ENCODE data around the gene RBBP9.
A peak's percentile ranks its signal among the peaks of the same experiment; 100 is the strongest.

The RBBP9 gene

DNA sequence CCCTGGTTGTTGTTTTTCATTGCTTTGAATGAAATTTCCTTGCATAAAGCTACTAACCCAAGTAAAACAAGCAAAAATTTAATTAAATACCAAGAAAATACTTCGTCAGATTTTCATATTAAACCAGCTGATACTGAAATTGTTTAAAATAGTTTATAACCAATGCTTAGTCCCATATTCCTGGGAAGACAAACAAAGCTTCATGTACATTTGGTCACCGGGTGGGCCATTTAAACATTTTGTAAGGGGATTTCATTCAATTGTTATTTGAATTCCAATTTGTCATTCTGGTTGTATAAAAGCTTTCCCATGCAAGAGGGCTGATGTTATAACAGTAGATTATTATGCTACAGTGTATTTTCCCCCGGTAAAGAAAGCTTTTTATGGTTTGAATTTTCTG lies 578 bp upstream of the RBBP9 start:
- Histone ChIP-seq H3K27me3 (ENCODE audit: control insufficient read depth in 1 of 2, insufficient read depth in 1 of 2, low read length in 2 of 2) (no peaks in the 10 kb centered on the region), H2AK5ac (ENCODE audit: low read length, severe bottlenecking) (no peak overlapping the region), H3K4me2 (ENCODE audit: low read length, poor library complexity, severe bottlenecking) (no peak overlapping the region), H3K4ac (ENCODE audit: low read depth in 1 of 2, low read length in 2 of 2) (no peak overlapping the region), H2BK5ac (ENCODE audit: low read depth, low read length, poor library complexity, severe bottlenecking) (no peak overlapping the region), H3K27ac (ENCODE audit: low read length, poor library complexity, severe bottlenecking) (no peak overlapping the region), H4K8ac (ENCODE audit: low read length) (no peak overlapping the region), H3K9ac (ENCODE audit: low read length) (peak overlapping the region; percentile 88), H3K14ac (ENCODE audit: low read length in 2 of 2) (no peak overlapping the region), H4K91ac (ENCODE audit: low read length) (no peak overlapping the region), H3K4me1 (ENCODE audit: control insufficient read depth, insufficient read depth, low read depth, low read length) (peaks cover 2% of the 10 kb centered on the region), H3K4me3 (ENCODE audit: insufficient read depth in 1 of 2, low read depth in 1 of 2, low read length in 2 of 2) (peak overlapping the region in 1 of 2 experiments; percentile 92), H3K23ac (ENCODE audit: low read length in 2 of 2) (no peak overlapping the region), H2AFZ (ENCODE audit: low read depth, low read length) (no peak overlapping the region), H3K36me3 (ENCODE audit: control insufficient read depth in 1 of 2, insufficient read depth in 2 of 2, low read depth in 1 of 2, low read length in 2 of 2) (peaks cover 0 to 13% of the 10 kb centered on the region in 2 experiments), H2BK15ac (ENCODE audit: low read depth, poor library complexity, severe bottlenecking) (no peak overlapping the region), H2BK12ac (ENCODE audit: low read length in 2 of 2) (no peak overlapping the region), H2BK120ac (ENCODE audit: low read depth, low read length) (no peak overlapping the region), H3K18ac (ENCODE audit: low read depth in 1 of 2, low read length in 2 of 2) (no peak overlapping the region), H3K9me3 (ENCODE audit: control insufficient read depth, low read length) (no peaks in the 10 kb centered on the region), H3K79me1 (replicated peaks; ENCODE audit: low read length, poor library complexity, severe bottlenecking) (peaks cover 4% of the 10 kb centered on the region)
- no peak for DNase-seq
- WGBS: 100% methylated on average over 2 of the region's 3 CpGs

DNA sequence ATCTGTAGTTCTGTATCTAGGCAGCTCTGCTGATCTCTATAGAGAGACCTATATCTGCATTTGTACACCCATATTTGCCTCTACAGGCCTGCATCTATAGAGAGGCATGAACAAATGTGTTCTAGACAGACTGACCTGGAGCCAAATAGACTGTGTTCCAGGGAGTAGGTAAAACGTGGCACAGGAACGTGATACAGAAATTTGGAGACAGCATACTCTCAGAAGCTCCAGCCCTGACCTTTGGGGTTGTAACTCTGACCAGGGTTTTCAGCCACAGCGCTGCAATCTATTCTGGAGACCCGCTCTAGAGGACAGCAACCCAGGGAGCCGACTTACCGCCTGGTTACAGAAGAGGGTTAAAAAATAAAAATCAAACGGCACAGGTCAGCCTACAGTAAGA lies 983 bp downstream of the RBBP9 start:
- Histone ChIP-seq H3K18ac (ENCODE audit: low read depth in 1 of 2, low read length in 2 of 2) (no peak overlapping the region), H2BK15ac (ENCODE audit: low read depth, poor library complexity, severe bottlenecking) (no peak overlapping the region), H3K4me2 (ENCODE audit: low read length, poor library complexity, severe bottlenecking) (peak overlapping the region; percentile 68), H2BK12ac (ENCODE audit: low read length in 2 of 2) (no peak overlapping the region), H3K23ac (ENCODE audit: low read length in 2 of 2) (no peak overlapping the region), H3K4me3 (ENCODE audit: insufficient read depth in 1 of 2, low read depth in 1 of 2, low read length in 2 of 2) (peak overlapping the region in 1 of 2 experiments; percentile 92), H2BK120ac (ENCODE audit: low read depth, low read length) (no peak overlapping the region), H3K9ac (ENCODE audit: low read length) (peak overlapping the region; percentile 88), H3K27me3 (ENCODE audit: control insufficient read depth in 1 of 2, insufficient read depth in 1 of 2, low read length in 2 of 2) (no peaks in the 10 kb centered on the region), H4K91ac (ENCODE audit: low read length) (no peak overlapping the region), H2BK5ac (ENCODE audit: low read depth, low read length, poor library complexity, severe bottlenecking) (no peak overlapping the region), H3K4ac (ENCODE audit: low read depth in 1 of 2, low read length in 2 of 2) (peak overlapping the region in 1 of 2 experiments; percentile 7), H2AK5ac (ENCODE audit: low read length, severe bottlenecking) (no peak overlapping the region), H2AFZ (ENCODE audit: low read depth, low read length) (no peak overlapping the region), H3K27ac (ENCODE audit: low read length, poor library complexity, severe bottlenecking) (no peak overlapping the region), H3K79me1 (replicated peaks; ENCODE audit: low read length, poor library complexity, severe bottlenecking) (peaks cover 4% of the 10 kb centered on the region), H3K9me3 (ENCODE audit: control insufficient read depth, low read length) (no peaks in the 10 kb centered on the region), H4K8ac (ENCODE audit: low read length) (no peak overlapping the region), H3K14ac (ENCODE audit: low read length in 2 of 2) (peak overlapping the region in 1 of 2 experiments; percentile 41), H3K36me3 (ENCODE audit: control insufficient read depth in 1 of 2, insufficient read depth in 2 of 2, low read depth in 1 of 2, low read length in 2 of 2) (peaks cover 0 to 18% of the 10 kb centered on the region in 2 experiments), H3K4me1 (ENCODE audit: control insufficient read depth, insufficient read depth, low read depth, low read length) (peaks cover 2% of the 10 kb centered on the region)
- DNase-seq: peak; percentile 1
- WGBS: 44% methylated on average over 6 of the region's 7 CpGs

DNA sequence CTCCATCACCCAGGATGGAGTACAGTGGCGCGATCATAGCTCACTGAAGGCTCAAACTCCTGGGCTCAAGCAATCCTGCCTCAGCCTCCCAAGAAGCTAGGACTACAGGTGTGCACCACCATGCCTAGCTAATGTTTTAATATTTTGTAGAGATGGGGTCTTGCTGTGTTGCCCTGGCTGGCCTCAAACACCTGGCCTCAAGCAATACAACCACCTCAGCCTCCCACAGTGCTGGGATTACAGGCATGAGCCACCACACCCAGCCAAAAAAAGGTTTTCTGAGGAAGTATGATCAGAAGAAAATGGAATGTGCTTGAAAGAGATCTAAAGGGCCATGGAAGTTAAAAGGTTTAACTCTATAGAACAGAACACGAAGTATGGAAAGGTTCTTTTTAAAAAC lies 8.7 kb downstream of the RBBP9 start:
- H2BK5ac ChIP-seq (ENCODE audit: low read depth, low read length, poor library complexity, severe bottlenecking): no peak overlapping the region
- no peak overlapping the region for H3K9ac ChIP-seq (ENCODE audit: low read length)
- no peaks in the 10 kb centered on the region for H3K9me3 ChIP-seq (ENCODE audit: control insufficient read depth, low read length)
- no peak overlapping the region for H3K4me2 ChIP-seq (ENCODE audit: low read length, poor library complexity, severe bottlenecking)
- no peak overlapping the region for H2BK15ac ChIP-seq (ENCODE audit: low read depth, poor library complexity, severe bottlenecking)
- no peak overlapping the region for H3K14ac ChIP-seq (ENCODE audit: low read length in 2 of 2)
- no peak overlapping the region for H2AFZ ChIP-seq (ENCODE audit: low read depth, low read length)
- no peak overlapping the region for H2BK12ac ChIP-seq (ENCODE audit: low read length in 2 of 2)
- no peak overlapping the region for H2BK120ac ChIP-seq (ENCODE audit: low read depth, low read length)
- DNase-seq: no peak
- no peak overlapping the region for H3K27ac ChIP-seq (ENCODE audit: low read length, poor library complexity, severe bottlenecking)
- peaks cover 3 to 64% of the 10 kb centered on the region in 2 experiments for H3K36me3 ChIP-seq (ENCODE audit: control insufficient read depth in 1 of 2, insufficient read depth in 2 of 2, low read depth in 1 of 2, low read length in 2 of 2)
- H4K91ac ChIP-seq (ENCODE audit: low read length): no peak overlapping the region
- H3K27me3 ChIP-seq (ENCODE audit: control insufficient read depth in 1 of 2, insufficient read depth in 1 of 2, low read length in 2 of 2): no peaks in the 10 kb centered on the region
- 91% methylated on average over 1 of the region's 3 CpGs for WGBS
- H3K18ac ChIP-seq (ENCODE audit: low read depth in 1 of 2, low read length in 2 of 2): no peak overlapping the region
- no peak overlapping the region for H2AK5ac ChIP-seq (ENCODE audit: low read length, severe bottlenecking)
- no peak overlapping the region for H4K8ac ChIP-seq (ENCODE audit: low read length)
- peaks cover 2% of the 10 kb centered on the region for H3K79me1 ChIP-seq (replicated peaks; ENCODE audit: low read length, poor library complexity, severe bottlenecking)
- H3K4ac ChIP-seq (ENCODE audit: low read depth in 1 of 2, low read length in 2 of 2): no peak overlapping the region
- H3K4me3 ChIP-seq (ENCODE audit: insufficient read depth in 1 of 2, low read depth in 1 of 2, low read length in 2 of 2): no peak overlapping the region
- H3K23ac ChIP-seq (ENCODE audit: low read length in 2 of 2): no peak overlapping the region
- no peaks in the 10 kb centered on the region for H3K4me1 ChIP-seq (ENCODE audit: control insufficient read depth, insufficient read depth, low read depth, low read length)

DNA sequence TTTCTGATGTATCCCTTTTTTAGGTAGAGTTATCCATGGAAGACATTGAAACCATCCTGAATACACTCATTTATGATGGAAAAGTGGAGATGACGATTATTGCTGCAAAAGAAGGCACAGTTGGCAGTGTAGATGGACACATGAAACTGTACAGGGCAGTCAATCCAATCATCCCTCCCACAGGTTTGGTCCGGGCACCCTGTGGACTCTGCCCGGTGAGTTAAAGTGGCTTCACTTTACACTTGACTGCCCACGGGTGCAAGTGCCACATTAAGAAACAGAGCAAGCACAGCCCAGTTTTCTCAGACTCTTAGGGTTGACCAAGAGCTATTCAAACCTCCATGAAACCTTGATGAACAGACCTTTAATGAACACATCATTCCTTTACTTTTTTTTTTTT lies 15.4 kb downstream of the RBBP9 start:
- H3K4me2 ChIP-seq (ENCODE audit: low read length, poor library complexity, severe bottlenecking): no peak overlapping the region
- no peak overlapping the region for H3K27ac ChIP-seq (ENCODE audit: low read length, poor library complexity, severe bottlenecking)
- DNase-seq: no peak
- H4K91ac ChIP-seq (ENCODE audit: low read length): no peak overlapping the region
- no peak overlapping the region for H2BK15ac ChIP-seq (ENCODE audit: low read depth, poor library complexity, severe bottlenecking)
- no peaks in the 10 kb centered on the region for H3K79me1 ChIP-seq (replicated peaks; ENCODE audit: low read length, poor library complexity, severe bottlenecking)
- no peak overlapping the region for H2BK120ac ChIP-seq (ENCODE audit: low read depth, low read length)
- H3K18ac ChIP-seq (ENCODE audit: low read depth in 1 of 2, low read length in 2 of 2): no peak overlapping the region
- no peak overlapping the region for H2AFZ ChIP-seq (ENCODE audit: low read depth, low read length)
- H3K9me3 ChIP-seq (ENCODE audit: control insufficient read depth, low read length): no peaks in the 10 kb centered on the region
- H3K23ac ChIP-seq (ENCODE audit: low read length in 2 of 2): no peak overlapping the region
- 96% methylated on average over 4 of the region's 4 CpGs for WGBS
- H2BK12ac ChIP-seq (ENCODE audit: low read length in 2 of 2): no peak overlapping the region
- no peak overlapping the region for H3K4ac ChIP-seq (ENCODE audit: low read depth in 1 of 2, low read length in 2 of 2)
- no peak overlapping the region for H4K8ac ChIP-seq (ENCODE audit: low read length)
- no peak overlapping the region for H2AK5ac ChIP-seq (ENCODE audit: low read length, severe bottlenecking)
- H3K36me3 ChIP-seq (ENCODE audit: control insufficient read depth in 1 of 2, insufficient read depth in 2 of 2, low read depth in 1 of 2, low read length in 2 of 2): peaks cover 21 to 82% of the 10 kb centered on the region in 2 experiments
- no peak overlapping the region for H3K14ac ChIP-seq (ENCODE audit: low read length in 2 of 2)
- H2BK5ac ChIP-seq (ENCODE audit: low read depth, low read length, poor library complexity, severe bottlenecking): no peak overlapping the region
- no peak overlapping the region for H3K4me3 ChIP-seq (ENCODE audit: insufficient read depth in 1 of 2, low read depth in 1 of 2, low read length in 2 of 2)
- no peak overlapping the region for H3K9ac ChIP-seq (ENCODE audit: low read length)
- no peaks in the 10 kb centered on the region for H3K27me3 ChIP-seq (ENCODE audit: control insufficient read depth in 1 of 2, insufficient read depth in 1 of 2, low read length in 2 of 2)
- H3K4me1 ChIP-seq (ENCODE audit: control insufficient read depth, insufficient read depth, low read depth, low read length): no peaks in the 10 kb centered on the region
